ENCODE data around the gene TTC9B.

TTC9B gene

GRCh38 chr19:40247735-40248262, 29.6 kb upstream of the TTC9B start:
- DNase-seq (ENCODE audit: low spot score): no peak

- no peak for DNase-seq (ENCODE audit: low spot score)
These were observed 29.0 kb upstream of the TTC9B start for GRCh38 chr19:40247178-40247577.

GRCh38 chr19:40246292-40247073, 28.3 kb upstream of the TTC9B start:
- DNase-seq (ENCODE audit: low spot score): no peak

- DNase-seq (ENCODE audit: low spot score): no peak
These were observed 27.4 kb upstream of the TTC9B start for GRCh38 chr19:40245506-40246128.

- no peak for DNase-seq (ENCODE audit: low spot score)
These were observed 26.6 kb upstream of the TTC9B start for GRCh38 chr19:40244579-40245317.

- DNase-seq (ENCODE audit: low spot score): no peak
These were observed 25.0 kb upstream of the TTC9B start for GRCh38 chr19:40243181-40243580.

- no peak for DNase-seq (ENCODE audit: low spot score)
These were observed 24.3 kb upstream of the TTC9B start for GRCh38 chr19:40242480-40242879.

GRCh38 chr19:40241809-40242384, 23.7 kb upstream of the TTC9B start:
- DNase-seq (ENCODE audit: low spot score): no peak

GRCh38 chr19:40241125-40241808, 23.1 kb upstream of the TTC9B start:
- DNase-seq (ENCODE audit: low spot score): no peak

- no peak for DNase-seq (ENCODE audit: low spot score)
These were observed 22.1 kb upstream of the TTC9B start for GRCh38 chr19:40240332-40240731.

GRCh38 chr19:40239415-40240226, 21.4 kb upstream of the TTC9B start:
- no peak for DNase-seq (ENCODE audit: low spot score)

- DNase-seq (ENCODE audit: low spot score): no peak
These were observed 20.6 kb upstream of the TTC9B start for GRCh38 chr19:40238775-40239174.

GRCh38 chr19:40237791-40238190, 19.6 kb upstream of the TTC9B start:
- no peak for DNase-seq (ENCODE audit: low spot score)

- no peak for DNase-seq (ENCODE audit: low spot score)
These were observed 18.2 kb upstream of the TTC9B start for GRCh38 chr19:40236366-40236765.

GRCh38 chr19:40236026-40236355, 17.8 kb upstream of the TTC9B start:
- no peak for DNase-seq (ENCODE audit: low spot score)

GRCh38 chr19:40235238-40236025, 17.2 kb upstream of the TTC9B start:
- DNase-seq (ENCODE audit: low spot score): no peak

GRCh38 chr19:40234429-40235237, 16.4 kb upstream of the TTC9B start:
- no peak for DNase-seq (ENCODE audit: low spot score)

- no peak for DNase-seq (ENCODE audit: low spot score)
These were observed 15.7 kb upstream of the TTC9B start for GRCh38 chr19:40233811-40234389.
